ENCODE measurements around the gene CEACAM16.
"Not testable (repeated sequence)": the region's sequence is repeated elsewhere in the genome, so short reads cannot be mapped to it uniquely, and the experiment has no call there.

Gene CEACAM16

GRCh38 chr19:44677019-44677811 is 21.7 kb upstream of the CEACAM16 start:
- DNase-seq: peak; percentile 82

- no peak for DNase-seq
These were observed 18.4 kb upstream of the CEACAM16 start for GRCh38 chr19:44680536-44680935.

- DNase-seq: no peak
These were observed 16.8 kb upstream of the CEACAM16 start for GRCh38 chr19:44681992-44682790.

- no peak for DNase-seq
These were observed 16.1 kb upstream of the CEACAM16 start for GRCh38 chr19:44682807-44683206.

GRCh38 chr19:44683434-44684210 is 15.3 kb upstream of the CEACAM16 start:
- no peak for DNase-seq

GRCh38 chr19:44684396-44684795 is 14.6 kb upstream of the CEACAM16 start:
- not testable (repeated sequence) for DNase-seq

- DNase-seq: peak; percentile 92
These were observed 13.8 kb upstream of the CEACAM16 start for GRCh38 chr19:44684892-44685863.

GRCh38 chr19:44685877-44686276 is 13.1 kb upstream of the CEACAM16 start:
- peak; percentile 52 for DNase-seq

- no peak for DNase-seq
These were observed 12.1 kb upstream of the CEACAM16 start for GRCh38 chr19:44686896-44687295.

GRCh38 chr19:44687888-44688287 is 11.1 kb upstream of the CEACAM16 start:
- DNase-seq: no peak

- DNase-seq: peak; percentile 61
These were observed 9.4 kb upstream of the CEACAM16 start for GRCh38 chr19:44689290-44690130.

- no peak for DNase-seq
These were observed 8.9 kb upstream of the CEACAM16 start for GRCh38 chr19:44690131-44690440.

- DNase-seq: no peak
These were observed 6.6 kb upstream of the CEACAM16 start for GRCh38 chr19:44692379-44692721.

- DNase-seq: no peak
These were observed 4.8 kb upstream of the CEACAM16 start for GRCh38 chr19:44694184-44694579.

- DNase-seq: no peak
These were observed 1.8 kb upstream of the CEACAM16 start for GRCh38 chr19:44696939-44697669.

- DNase-seq: no peak
These were observed 1.3 kb upstream of the CEACAM16 start for GRCh38 chr19:44697670-44698034.

- no peak for DNase-seq
These were observed 1.6 kb downstream of the CEACAM16 start for GRCh38 chr19:44700547-44700946.

GRCh38 chr19:44701228-44701627 is 2.3 kb downstream of the CEACAM16 start:
- no peak for DNase-seq

GRCh38 chr19:44702551-44703176 is 3.7 kb downstream of the CEACAM16 start:
- DNase-seq: no peak

- DNase-seq: no peak
These were observed 4.6 kb downstream of the CEACAM16 start for GRCh38 chr19:44703336-44704078.

Measured in EL (cell line).